IPS-NIHi7 (cell line): Measurements from ENCODE around the gene GFOD2.
A peak's percentile ranks its signal among the peaks of the same experiment; 100 is the strongest.

Experiments
- DNase-seq: peaks from one replicate; pipeline ENCODE4 v3.0.0; 2012; ENCODE audit warnings: mixed read lengths; ENCODE audit errors: extremely low spot score

Gene GFOD2

GRCh38 chr16:67659675-67660563 is 59.2 kb downstream of the GFOD2 start, which contains the start of gene ACD:
TSS of gene ACD (minus strand) at chr16:67660260. CDS start at chr16:67660220, 40 bp downstream.
- DNase-seq, result peak; percentile 97

- no peak for DNase-seq
These were observed 60.1 kb downstream of the GFOD2 start for GRCh38 chr16:67658849-67659674.

- DNase-seq, result no peak
These were observed 61.2 kb downstream of the GFOD2 start for GRCh38 chr16:67657751-67658518.

- no peak for DNase-seq
These were observed 62.0 kb downstream of the GFOD2 start for GRCh38 chr16:67657017-67657608.

GRCh38 chr16:67656344-67657016 is 62.6 kb downstream of the GFOD2 start:
- DNase-seq, result no peak

GRCh38 chr16:67655363-67655762 is 63.8 kb downstream of the GFOD2 start:
- DNase-seq, result no peak

- DNase-seq, result no peak
These were observed 64.7 kb downstream of the GFOD2 start for GRCh38 chr16:67654403-67654911.

- no peak for DNase-seq
These were observed 65.2 kb downstream of the GFOD2 start for GRCh38 chr16:67653789-67654402.

- DNase-seq, result no peak
These were observed 65.9 kb downstream of the GFOD2 start for GRCh38 chr16:67653128-67653788.

GRCh38 chr16:67652578-67653127 is 66.5 kb downstream of the GFOD2 start:
- DNase-seq, result peak; percentile 95

GRCh38 chr16:67651847-67652246 is 67.3 kb downstream of the GFOD2 start:
- DNase-seq, result no peak

- DNase-seq, result no peak
These were observed 68.1 kb downstream of the GFOD2 start for GRCh38 chr16:67651039-67651438.

GRCh38 chr16:67650023-67650422 is 69.1 kb downstream of the GFOD2 start:
- no peak for DNase-seq

- DNase-seq, result peak; percentile 93
These were observed 69.6 kb downstream of the GFOD2 start for GRCh38 chr16:67649494-67649931.

- no peak for DNase-seq
These were observed 70.2 kb downstream of the GFOD2 start for GRCh38 chr16:67648764-67649407.

- DNase-seq, result no peak
These were observed 70.9 kb downstream of the GFOD2 start for GRCh38 chr16:67648088-67648763.

GRCh38 chr16:67647681-67648080 is 71.4 kb downstream of the GFOD2 start:
- no peak for DNase-seq

- DNase-seq, result no peak
These were observed 71.9 kb downstream of the GFOD2 start for GRCh38 chr16:67647111-67647651.
